Thoracic aorta (tissue), 2 donors: ENCODE measurements around the gene CENPO. TPM values are rescaled to one million over a fixed set of nuclear protein-coding genes. Genes with fewer than 3 reads are reported as not detected.

Experiments used
- ATAC-seq: fragments of 150-250 bp; one replicate; pipeline ENCODE4 v1.8.0; 2017; ENCODE audit warnings: low read depth; ENCODE audit not compliant: insufficient number of reproducible peaks, low FRiP score
- DNase-seq: peaks from one replicate; pipeline ENCODE4 v3.0.0-alpha.2; 2020; ENCODE audit warnings: low spot score
- H3K27ac ChIP-seq, 2 donors: fragments of 200-600 bp; sonication (generic); 1 replicate in 1 of 2; 2 replicates in 1 of 2; pipeline ENCODE4 v1.5.1; 2016; ENCODE audit warnings: mild to moderate bottlenecking in 2 of 2, moderate library complexity in 2 of 2
- H3K27me3 ChIP-seq: fragments of 200-600 bp; sonication (generic); replicated peaks from 2 replicates; pipeline ENCODE4 v1.6.0; 2016; ENCODE audit warnings: mild to moderate bottlenecking; ENCODE audit not compliant: insufficient read depth
- H3K36me3 ChIP-seq: fragments of 200-600 bp; sonication (generic); one replicate; pipeline ENCODE4 v1.5.1; 2016
- H3K4me1 ChIP-seq, 2 donors: fragments of 200-600 bp; sonication (generic); 1 replicate in 1 of 2; 2 replicates in 1 of 2; pipeline versions ENCODE4 v1.5.1 to v1.6.0; 2016; ENCODE audit warnings: low read depth in 2 of 2, mild to moderate bottlenecking in 1 of 2; ENCODE audit not compliant: control insufficient read depth in 1 of 2
- H3K4me3 ChIP-seq: fragments of 200-600 bp; sonication (generic); 2 replicates; pipeline ENCODE4 v1.5.1; 2016; ENCODE audit warnings: mild to moderate bottlenecking
- H3K9me3 ChIP-seq: fragments of 200-600 bp; sonication (generic); 2 replicates; pipeline ENCODE4 v1.5.1; 2016
- total RNA-seq, 2 donors: library from RNA; depleted of rRNA; stranded (reverse); fragments of >200 nt; gene quantifications; one replicate each; pipeline versions ENCODE4 v1.1.0 to v1.2.3, GENCODE V29; 2016
- TF ChIP-seq, protein P1 (sequence below): fragments of 200-600 bp; sonication (generic); IDR thresholded peaks from one replicate; pipeline ENCODE4 v1.5.1; 2019; ENCODE audit warnings: antibody characterized with exemption

The CENPO gene
- total RNA-seq, 2 donors from 2014 or later = 2.5 to 9.2 TPM

DNA sequence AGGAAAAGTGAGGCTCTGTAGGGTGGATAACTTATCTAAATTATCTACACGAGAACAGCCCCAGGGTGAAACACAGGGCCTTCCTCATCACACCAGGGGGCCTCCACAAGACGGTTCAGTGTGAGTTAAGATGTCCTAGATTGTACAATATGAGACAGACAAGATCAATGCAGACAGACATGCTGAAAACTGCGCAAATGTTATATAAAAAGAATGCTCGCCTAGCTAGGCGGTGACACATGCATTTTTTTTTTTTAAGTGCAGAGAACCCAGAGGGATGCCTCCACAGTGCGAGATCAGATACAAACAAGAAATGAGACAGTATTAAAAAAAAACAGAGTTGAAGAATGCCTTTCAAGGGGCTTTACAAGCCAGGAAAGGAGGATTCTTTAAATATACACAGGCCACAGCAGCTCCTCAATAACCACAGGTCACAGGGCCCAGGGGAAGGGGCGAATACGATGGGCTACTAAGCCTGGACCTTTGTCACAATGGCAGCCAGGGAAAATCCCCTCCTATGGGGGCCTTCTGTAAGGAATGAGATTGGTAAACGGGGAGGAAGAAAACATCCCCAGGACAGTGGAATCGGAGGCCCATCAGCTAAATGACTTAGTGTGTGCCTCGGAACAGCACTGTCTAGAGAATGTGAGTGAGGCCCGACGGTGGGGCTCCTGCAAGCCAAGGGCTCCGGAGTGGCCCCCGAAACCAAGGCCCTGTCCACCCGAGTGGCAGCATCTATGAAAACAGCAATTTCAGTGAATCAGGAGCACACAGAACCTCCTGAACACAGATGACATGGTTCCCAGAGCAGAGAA is 77.9 kb downstream of the CENPO start:
- Histone ChIP-seq H3K9me3 (no peaks in the 10 kb centered on the region), H3K36me3 (no peaks in the 10 kb centered on the region), H3K27me3 (no peaks in the 10 kb centered on the region), H3K4me1 (no peaks in the 10 kb centered on the region), H3K27ac (no peak overlapping the region), H3K4me3 (no peak overlapping the region)
- DNase-seq (no peak), ATAC-seq (no peak)
- TF ChIP-seq, protein P1, sequence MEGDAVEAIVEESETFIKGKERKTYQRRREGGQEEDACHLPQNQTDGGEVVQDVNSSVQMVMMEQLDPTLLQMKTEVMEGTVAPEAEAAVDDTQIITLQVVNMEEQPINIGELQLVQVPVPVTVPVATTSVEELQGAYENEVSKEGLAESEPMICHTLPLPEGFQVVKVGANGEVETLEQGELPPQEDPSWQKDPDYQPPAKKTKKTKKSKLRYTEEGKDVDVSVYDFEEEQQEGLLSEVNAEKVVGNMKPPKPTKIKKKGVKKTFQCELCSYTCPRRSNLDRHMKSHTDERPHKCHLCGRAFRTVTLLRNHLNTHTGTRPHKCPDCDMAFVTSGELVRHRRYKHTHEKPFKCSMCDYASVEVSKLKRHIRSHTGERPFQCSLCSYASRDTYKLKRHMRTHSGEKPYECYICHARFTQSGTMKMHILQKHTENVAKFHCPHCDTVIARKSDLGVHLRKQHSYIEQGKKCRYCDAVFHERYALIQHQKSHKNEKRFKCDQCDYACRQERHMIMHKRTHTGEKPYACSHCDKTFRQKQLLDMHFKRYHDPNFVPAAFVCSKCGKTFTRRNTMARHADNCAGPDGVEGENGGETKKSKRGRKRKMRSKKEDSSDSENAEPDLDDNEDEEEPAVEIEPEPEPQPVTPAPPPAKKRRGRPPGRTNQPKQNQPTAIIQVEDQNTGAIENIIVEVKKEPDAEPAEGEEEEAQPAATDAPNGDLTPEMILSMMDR = no peak

DNA sequence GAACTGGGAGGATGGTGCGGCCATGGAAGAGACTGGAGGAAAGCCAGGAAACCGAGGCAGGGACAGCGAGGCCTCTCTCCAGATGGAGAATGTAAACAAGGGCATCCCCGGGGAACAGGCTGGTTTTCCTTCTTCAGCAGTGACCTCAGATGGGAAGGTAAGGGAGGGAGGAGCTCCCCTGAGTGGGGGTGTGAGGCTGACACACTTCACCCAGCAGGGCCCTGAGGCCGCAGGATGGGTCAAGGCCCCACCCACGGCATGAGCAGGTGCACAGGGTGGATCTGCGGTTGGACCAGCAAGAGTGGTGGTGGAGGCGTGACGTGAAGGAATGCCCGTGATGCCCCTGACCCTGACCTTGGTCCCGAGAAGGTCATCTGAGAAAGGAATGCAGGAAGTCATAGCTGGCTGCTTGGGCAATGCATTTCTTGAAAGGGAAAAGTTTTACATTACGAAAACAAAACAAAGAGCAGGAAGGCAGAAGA is 78.7 kb downstream of the CENPO start:
- Histone ChIP-seq H3K36me3 (no peaks in the 10 kb centered on the region), H3K4me3 (no peak overlapping the region), H3K9me3 (no peaks in the 10 kb centered on the region), H3K4me1 (no peaks in the 10 kb centered on the region), H3K27me3 (no peaks in the 10 kb centered on the region), H3K27ac (no peak overlapping the region)
- TF ChIP-seq, protein P1 = no peak
- no peak for ATAC-seq
- DNase-seq = no peak

Other genes starting within 250 kb of the CENPO start
- 1 to 10 TPM; 5.4 to 9.7 TPM for gene PTRHD1, start within 50 bp of the CENPO start, total RNA-seq
- gene ADCY3, start 126.8 kb downstream of the CENPO start, total RNA-seq = 10 to 100 TPM; 51.9 to 78.9 TPM
- 10 to 100 TPM; 15.0 to 27.2 TPM for gene DNAJC27, start 178.5 kb downstream of the CENPO start, total RNA-seq
- gene EFR3B, start 248.7 kb downstream of the CENPO start, total RNA-seq = 1 to 10 TPM in 1 of 2 donors, under 1 TPM in 1; 0.81 to 1.4 TPM